HL-60 (cell line): Measurements from ENCODE around the gene AKAP1.
A peak's percentile ranks its signal among the peaks of the same experiment; 100 is the strongest.

ENCODE experiments used
- DNase-seq, 2 experiments: peaks; one replicate each; pipeline ENCODE4 v3.0.0-alpha.2; 2010 to 2020; ENCODE audit warnings: low read depth in 1 of 2, low spot score in 1 of 2
- H3K27ac ChIP-seq: fragments of 250-450 bp; sonication (Bioruptor Pico); replicated peaks from 2 replicates; pipeline ENCODE4 v1.5.1; 2020; ENCODE audit warnings: mild to moderate bottlenecking, moderate library complexity
- H3K27me3 ChIP-seq: fragments of 250-450 bp; sonication (Bioruptor Pico); 2 replicates; pipeline ENCODE4 v1.5.1; 2021; ENCODE audit warnings: mild to moderate bottlenecking, moderate library complexity; ENCODE audit not compliant: insufficient read depth, poor library complexity, severe bottlenecking
- H3K4me3 ChIP-seq: replicated peaks from 2 replicates; pipeline ENCODE4 v1.5.1; 2011; ENCODE audit warnings: mild to moderate bottlenecking, control low read depth, low read length; ENCODE audit not compliant: insufficient read depth
- GABPA ChIP-seq: IDR thresholded peaks from 2 replicates; pipeline ENCODE4 v1.6.1; 2012; ENCODE audit warnings: low read depth
- POLR2AphosphoS5 ChIP-seq: IDR thresholded peaks from 2 replicates; pipeline ENCODE4 v1.6.1; 2012; ENCODE audit warnings: low read depth
- SPI1 ChIP-seq: IDR thresholded peaks from 2 replicates; pipeline ENCODE4 v1.6.1; 2012; ENCODE audit warnings: low read depth, mild to moderate bottlenecking, borderline replicate concordance
- TF ChIP-seq, protein P1 (sequence below): IDR thresholded peaks from one replicate; pipeline ENCODE4 v1.5.1; 2011; ENCODE audit warnings: low read length, control low read depth, inconsistent platforms; ENCODE audit not compliant: insufficient read depth
- TF ChIP-seq, protein P2 (sequence below): IDR thresholded peaks from 2 replicates; pipeline ENCODE4 v1.6.1; 2012; ENCODE audit warnings: low read depth; ENCODE audit not compliant: insufficient replicate concordance

AKAP1 gene

DNA sequence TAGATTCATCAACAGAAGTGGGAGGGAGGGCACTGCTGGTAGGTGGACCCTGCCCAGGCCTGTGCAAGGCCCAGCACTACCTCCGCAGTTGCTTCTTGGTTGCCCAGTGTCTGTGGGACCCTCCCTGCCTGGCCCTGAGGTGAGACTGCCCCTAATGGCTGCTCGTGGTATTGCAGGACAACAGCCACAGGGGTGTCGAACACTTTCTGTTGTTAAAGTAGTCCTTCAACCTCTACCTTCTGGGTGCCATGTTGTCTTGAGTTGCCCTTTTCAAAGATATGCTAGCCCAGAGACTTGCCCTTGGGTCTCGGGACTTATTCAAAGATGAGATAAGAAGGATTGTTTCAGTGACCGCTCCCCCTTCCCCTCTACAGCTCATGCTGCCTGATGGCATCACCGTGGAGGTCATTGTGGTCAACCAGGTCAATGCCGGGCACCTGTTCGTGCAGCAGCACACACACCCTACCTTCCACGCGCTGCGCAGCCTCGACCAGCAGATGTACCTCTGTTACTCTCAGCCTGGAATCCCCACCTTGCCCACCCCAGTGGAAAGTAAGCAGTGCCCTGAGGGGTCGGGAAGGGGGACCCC, 29.1 kb downstream of the AKAP1 start:
- TF ChIP-seq, protein P1, sequence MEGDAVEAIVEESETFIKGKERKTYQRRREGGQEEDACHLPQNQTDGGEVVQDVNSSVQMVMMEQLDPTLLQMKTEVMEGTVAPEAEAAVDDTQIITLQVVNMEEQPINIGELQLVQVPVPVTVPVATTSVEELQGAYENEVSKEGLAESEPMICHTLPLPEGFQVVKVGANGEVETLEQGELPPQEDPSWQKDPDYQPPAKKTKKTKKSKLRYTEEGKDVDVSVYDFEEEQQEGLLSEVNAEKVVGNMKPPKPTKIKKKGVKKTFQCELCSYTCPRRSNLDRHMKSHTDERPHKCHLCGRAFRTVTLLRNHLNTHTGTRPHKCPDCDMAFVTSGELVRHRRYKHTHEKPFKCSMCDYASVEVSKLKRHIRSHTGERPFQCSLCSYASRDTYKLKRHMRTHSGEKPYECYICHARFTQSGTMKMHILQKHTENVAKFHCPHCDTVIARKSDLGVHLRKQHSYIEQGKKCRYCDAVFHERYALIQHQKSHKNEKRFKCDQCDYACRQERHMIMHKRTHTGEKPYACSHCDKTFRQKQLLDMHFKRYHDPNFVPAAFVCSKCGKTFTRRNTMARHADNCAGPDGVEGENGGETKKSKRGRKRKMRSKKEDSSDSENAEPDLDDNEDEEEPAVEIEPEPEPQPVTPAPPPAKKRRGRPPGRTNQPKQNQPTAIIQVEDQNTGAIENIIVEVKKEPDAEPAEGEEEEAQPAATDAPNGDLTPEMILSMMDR, result peak; percentile 98
- TF ChIP-seq SPI1, result no peak
- peak in 1 of 2 experiments; percentile 49 for DNase-seq
- Histone ChIP-seq H3K27ac (no peak overlapping the region), H3K27me3 (no peaks in the 10 kb centered on the region), H3K4me3 (no peak overlapping the region)

DNA sequence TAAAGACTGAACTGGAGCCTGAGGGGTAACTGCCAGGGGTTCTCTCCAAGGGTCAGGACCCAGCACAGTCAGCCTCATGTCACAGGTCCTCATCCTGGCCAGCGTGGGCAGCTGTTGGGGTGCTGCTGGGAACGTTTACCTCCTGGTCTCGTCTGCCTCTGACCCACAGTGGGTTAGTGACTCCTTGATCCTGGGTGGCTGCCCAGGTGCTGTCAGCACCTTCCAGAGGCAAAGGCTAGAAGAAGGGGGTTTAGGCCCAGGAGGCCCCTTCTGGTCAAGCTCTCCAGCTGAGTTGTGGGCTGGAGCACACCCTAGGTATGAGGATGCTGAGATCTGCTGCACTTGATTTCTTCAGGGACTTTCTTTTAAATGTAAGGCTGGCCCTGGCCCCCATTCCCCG, 30.3 kb downstream of the AKAP1 start:
- H3K27me3 ChIP-seq, result no peaks in the 10 kb centered on the region
- no peak overlapping the region for H3K27ac ChIP-seq
- no peak for DNase-seq
- TF ChIP-seq GABPA (no peak), SPI1 (no peak), POLR2AphosphoS5 (no peak)
- TF ChIP-seq, protein P2, sequence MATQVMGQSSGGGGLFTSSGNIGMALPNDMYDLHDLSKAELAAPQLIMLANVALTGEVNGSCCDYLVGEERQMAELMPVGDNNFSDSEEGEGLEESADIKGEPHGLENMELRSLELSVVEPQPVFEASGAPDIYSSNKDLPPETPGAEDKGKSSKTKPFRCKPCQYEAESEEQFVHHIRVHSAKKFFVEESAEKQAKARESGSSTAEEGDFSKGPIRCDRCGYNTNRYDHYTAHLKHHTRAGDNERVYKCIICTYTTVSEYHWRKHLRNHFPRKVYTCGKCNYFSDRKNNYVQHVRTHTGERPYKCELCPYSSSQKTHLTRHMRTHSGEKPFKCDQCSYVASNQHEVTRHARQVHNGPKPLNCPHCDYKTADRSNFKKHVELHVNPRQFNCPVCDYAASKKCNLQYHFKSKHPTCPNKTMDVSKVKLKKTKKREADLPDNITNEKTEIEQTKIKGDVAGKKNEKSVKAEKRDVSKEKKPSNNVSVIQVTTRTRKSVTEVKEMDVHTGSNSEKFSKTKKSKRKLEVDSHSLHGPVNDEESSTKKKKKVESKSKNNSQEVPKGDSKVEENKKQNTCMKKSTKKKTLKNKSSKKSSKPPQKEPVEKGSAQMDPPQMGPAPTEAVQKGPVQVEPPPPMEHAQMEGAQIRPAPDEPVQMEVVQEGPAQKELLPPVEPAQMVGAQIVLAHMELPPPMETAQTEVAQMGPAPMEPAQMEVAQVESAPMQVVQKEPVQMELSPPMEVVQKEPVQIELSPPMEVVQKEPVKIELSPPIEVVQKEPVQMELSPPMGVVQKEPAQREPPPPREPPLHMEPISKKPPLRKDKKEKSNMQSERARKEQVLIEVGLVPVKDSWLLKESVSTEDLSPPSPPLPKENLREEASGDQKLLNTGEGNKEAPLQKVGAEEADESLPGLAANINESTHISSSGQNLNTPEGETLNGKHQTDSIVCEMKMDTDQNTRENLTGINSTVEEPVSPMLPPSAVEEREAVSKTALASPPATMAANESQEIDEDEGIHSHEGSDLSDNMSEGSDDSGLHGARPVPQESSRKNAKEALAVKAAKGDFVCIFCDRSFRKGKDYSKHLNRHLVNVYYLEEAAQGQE, result no peak
- TF ChIP-seq, protein P1, result no peak
- no peak overlapping the region for H3K4me3 ChIP-seq

DNA sequence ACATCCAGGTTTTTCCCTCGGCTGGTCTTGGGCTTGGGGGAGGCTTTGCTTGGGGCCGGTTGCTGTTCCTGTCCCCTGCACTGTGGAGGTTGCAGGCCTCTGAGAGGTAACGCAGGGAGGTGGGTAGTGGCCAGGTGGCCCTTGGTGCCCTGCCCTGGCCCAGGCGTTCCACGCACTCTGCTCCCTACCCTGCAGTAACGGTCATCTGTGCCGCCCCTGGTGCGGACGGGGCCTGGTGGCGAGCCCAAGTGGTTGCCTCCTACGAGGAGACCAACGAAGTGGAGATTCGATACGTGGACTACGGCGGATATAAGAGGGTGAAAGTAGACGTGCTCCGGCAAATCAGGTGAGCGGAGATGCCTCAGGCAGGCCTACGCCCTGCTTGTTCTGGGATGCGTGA, 30.9 kb downstream of the AKAP1 start:
- TF ChIP-seq, protein P2, result no peak
- TF ChIP-seq, protein P1, result no peak
- TF ChIP-seq POLR2AphosphoS5 (no peak), GABPA (no peak), SPI1 (no peak)
- Histone ChIP-seq H3K27me3 (no peaks in the 10 kb centered on the region), H3K27ac (no peak overlapping the region), H3K4me3 (no peak overlapping the region)
- DNase-seq, result no peak

DNA sequence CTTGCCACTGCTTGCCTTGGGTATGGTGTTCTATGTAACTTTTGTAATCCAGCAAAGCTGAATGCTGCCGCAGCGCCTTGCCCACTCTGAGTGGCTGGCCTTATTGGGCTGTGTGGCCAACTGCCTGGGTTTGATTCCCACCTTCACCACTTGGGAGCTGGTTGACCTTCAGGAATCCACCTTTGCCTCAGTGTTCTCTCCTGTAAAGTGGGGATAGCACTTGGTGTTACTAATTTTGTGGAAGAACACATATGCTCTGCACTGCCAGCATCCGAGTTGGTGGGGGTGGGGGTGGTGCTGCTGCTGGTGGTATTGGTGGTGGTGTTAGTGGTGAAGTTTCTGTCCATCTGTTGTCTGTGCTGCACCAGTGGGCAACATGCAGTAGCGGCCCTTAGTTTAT, 32.8 kb downstream of the AKAP1 start:
- TF ChIP-seq, protein P2, result no peak
- TF ChIP-seq POLR2AphosphoS5 (no peak), SPI1 (no peak), GABPA (no peak)
- TF ChIP-seq, protein P1, result no peak

More for the DNA sequence above, 32.8 kb downstream of the AKAP1 start:
- Histone ChIP-seq H3K27me3 (no peaks in the 10 kb centered on the region), H3K4me3 (no peak overlapping the region), H3K27ac (no peak overlapping the region)
- DNase-seq, result no peak
